Lower lobe of right lung (tissue), 2 donors: ENCODE results near the gene FAS. TPM values are rescaled to one million over a fixed set of nuclear protein-coding genes. Genes with fewer than 3 reads are reported as not detected.

ENCODE experiments used
- ATAC-seq, 2 donors: fragments of 200-7000 bp; cut with Tn5 transposase; one replicate each; pipeline ENCODE4 v1.9.1; 2020 to 2022; ENCODE audit warnings: mild to moderate bottlenecking in 2 of 2, moderate library complexity in 2 of 2
- DNase-seq: peaks from one replicate; pipeline ENCODE4 v3.0.0-alpha.2; 2020
- H3K27ac ChIP-seq: fragments of 200-600 bp; one replicate; pipeline ENCODE4 v1.8.0; 2022
- H3K27me3 ChIP-seq: fragments of 200-600 bp; one replicate; pipeline ENCODE4 v1.8.0; 2022; ENCODE audit warnings: low read depth
- H3K36me3 ChIP-seq: fragments of 200-600 bp; one replicate; pipeline ENCODE4 v1.8.0; 2022; ENCODE audit warnings: mild to moderate bottlenecking
- H3K4me1 ChIP-seq: fragments of 200-600 bp; one replicate; pipeline ENCODE4 v1.8.0; 2022
- H3K4me3 ChIP-seq: fragments of 200-600 bp; one replicate; pipeline ENCODE4 v1.8.0; 2022; ENCODE audit warnings: mild to moderate bottlenecking
- H3K9me3 ChIP-seq: fragments of 200-600 bp; one replicate; pipeline ENCODE4 v1.8.0; 2022
- intact Hi-C: fragments of 100-400 bp; cut with DNase I; formaldehyde crosslinking; loops from one replicate; pipeline ENCODE4 v1.11.0; 2022
- total RNA-seq: library from RNA; stranded (reverse); fragmentation: NEBNext Ultra II Directional; extraction: Animal tissue kit (Norgen Biotek cat#: 25700); gene quantifications from one replicate; pipeline ENCODE4 v1.2.1, GENCODE V29; 2021
- TF ChIP-seq, protein P1 (sequence below): fragments of 200-600 bp; IDR thresholded peaks from one replicate; pipeline ENCODE4 v1.8.0; 2022; ENCODE audit warnings: antibody characterized with exemption, mild to moderate bottlenecking
- donor health status: DM: no; HTN: yes; CAD: no; lungs with severe emphysema.

Gene FAS
- total RNA-seq, 1 donor from 2014 or later, result 35.7 TPM

DNA sequence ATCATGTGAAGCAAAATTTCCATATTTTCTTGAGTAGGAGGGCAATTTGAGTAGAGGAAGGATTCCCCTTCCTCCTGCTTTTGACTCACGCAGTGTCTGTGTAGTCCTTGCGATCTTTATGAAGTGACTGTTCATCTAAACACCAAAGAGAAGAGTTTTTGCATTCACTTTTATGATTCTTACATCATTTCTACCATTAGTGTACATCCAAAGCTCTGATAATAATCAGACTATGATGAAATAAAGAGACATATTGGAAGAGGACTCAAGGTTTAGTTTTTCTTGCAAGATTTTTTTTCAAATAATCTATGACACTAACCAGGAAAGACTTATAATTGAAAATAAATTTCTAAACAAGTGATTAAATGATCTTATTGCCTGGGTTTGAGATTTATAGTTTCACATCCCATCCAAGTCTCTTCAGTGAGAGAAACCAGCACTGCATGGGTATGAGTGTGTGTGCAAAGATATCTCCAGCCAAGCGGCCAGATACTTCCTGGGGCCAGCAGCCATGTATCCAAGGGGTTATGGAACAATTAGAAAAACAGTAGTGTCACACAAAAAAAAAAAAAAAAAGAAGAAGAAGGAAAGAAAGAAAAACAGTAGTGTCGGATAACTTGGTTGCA, 36.0 kb upstream of the FAS start:
- ATAC-seq, result no peak
- H3K27ac ChIP-seq, result no peak overlapping the region
- TF ChIP-seq, protein P1, sequence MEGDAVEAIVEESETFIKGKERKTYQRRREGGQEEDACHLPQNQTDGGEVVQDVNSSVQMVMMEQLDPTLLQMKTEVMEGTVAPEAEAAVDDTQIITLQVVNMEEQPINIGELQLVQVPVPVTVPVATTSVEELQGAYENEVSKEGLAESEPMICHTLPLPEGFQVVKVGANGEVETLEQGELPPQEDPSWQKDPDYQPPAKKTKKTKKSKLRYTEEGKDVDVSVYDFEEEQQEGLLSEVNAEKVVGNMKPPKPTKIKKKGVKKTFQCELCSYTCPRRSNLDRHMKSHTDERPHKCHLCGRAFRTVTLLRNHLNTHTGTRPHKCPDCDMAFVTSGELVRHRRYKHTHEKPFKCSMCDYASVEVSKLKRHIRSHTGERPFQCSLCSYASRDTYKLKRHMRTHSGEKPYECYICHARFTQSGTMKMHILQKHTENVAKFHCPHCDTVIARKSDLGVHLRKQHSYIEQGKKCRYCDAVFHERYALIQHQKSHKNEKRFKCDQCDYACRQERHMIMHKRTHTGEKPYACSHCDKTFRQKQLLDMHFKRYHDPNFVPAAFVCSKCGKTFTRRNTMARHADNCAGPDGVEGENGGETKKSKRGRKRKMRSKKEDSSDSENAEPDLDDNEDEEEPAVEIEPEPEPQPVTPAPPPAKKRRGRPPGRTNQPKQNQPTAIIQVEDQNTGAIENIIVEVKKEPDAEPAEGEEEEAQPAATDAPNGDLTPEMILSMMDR, result no peak
- H3K4me1 ChIP-seq, result peaks cover 16% of the 10 kb centered on the region
- DNase-seq, result no peak
- H3K36me3 ChIP-seq, result no peaks in the 10 kb centered on the region
- intact Hi-C loops, result no loop called here
- no peaks in the 10 kb centered on the region for H3K27me3 ChIP-seq
- no peak overlapping the region for H3K4me3 ChIP-seq
- no peaks in the 10 kb centered on the region for H3K9me3 ChIP-seq

DNA sequence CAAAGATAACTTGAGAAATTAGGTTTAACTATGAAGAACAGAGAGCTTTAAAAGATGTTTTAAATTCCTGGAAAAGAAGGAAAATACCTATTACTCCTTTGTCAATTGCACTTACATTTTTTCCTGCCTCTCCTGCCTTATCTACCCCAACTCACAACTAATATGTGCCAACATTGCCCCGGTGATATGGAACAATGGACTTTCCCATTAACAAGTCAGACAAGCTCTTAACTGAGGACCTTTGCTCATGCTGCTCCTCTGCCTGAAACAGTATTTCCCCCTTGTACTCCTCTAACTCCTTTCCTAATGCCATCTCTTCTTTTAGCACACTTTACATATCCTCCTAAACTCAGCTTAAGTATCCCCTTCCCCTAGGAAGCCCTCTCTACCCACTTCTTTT, 33.2 kb upstream of the FAS start:
- Histone ChIP-seq H3K27me3 (no peaks in the 10 kb centered on the region), H3K36me3 (no peaks in the 10 kb centered on the region), H3K4me3 (no peak overlapping the region), H3K4me1 (no peaks in the 10 kb centered on the region), H3K27ac (no peak overlapping the region), H3K9me3 (no peaks in the 10 kb centered on the region)
- intact Hi-C loops, result no loop called here
- ATAC-seq, result no peak
- TF ChIP-seq, protein P1, result no peak
- DNase-seq, result no peak

DNA sequence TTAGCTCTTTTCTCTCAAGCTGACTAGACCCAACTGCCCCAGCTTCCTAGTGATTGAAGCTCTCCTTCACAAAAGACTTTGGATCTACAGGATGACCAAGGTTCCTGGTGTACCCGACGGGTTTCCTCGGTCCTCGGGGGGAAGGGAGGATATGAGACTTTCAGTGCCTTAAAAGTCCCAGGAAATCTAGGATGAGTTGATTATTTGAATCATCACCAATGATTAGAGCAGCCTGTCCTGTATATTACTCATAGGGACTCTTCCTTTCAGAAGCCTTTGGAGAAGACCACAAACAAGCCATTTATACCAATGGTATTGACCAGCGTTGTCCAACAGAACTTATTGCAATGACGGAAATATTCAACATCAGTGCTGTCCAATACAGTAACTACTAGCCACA, 31.9 kb upstream of the FAS start:
- intact Hi-C loops, result no loop called here
- TF ChIP-seq, protein P1, result no peak
- Histone ChIP-seq H3K4me3 (no peak overlapping the region), H3K27me3 (no peaks in the 10 kb centered on the region), H3K9me3 (no peaks in the 10 kb centered on the region), H3K36me3 (no peaks in the 10 kb centered on the region), H3K27ac (no peak overlapping the region), H3K4me1 (no peaks in the 10 kb centered on the region)
- ATAC-seq (no peak), DNase-seq (no peak)

DNA sequence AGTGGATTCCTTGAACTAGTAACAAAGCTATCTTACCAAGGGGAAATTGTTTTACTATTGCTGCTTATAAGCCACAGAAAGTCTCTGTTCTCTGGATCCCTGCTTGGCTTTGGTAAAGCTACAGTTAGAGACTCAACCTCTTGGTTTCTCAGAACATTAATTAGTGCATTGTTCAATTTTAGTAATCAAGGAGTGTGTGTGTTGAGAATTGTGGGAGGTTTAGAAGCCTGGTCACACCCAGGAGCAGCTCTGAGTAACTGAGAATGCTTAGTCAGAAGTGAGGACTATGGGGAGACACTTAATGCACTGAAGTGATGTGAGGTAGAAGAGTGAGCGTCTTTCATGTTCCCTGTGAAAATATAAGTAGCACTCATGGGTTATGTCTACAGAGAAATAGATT, 29.8 kb upstream of the FAS start:
- intact Hi-C loops, result no loop called here
- H3K27ac ChIP-seq, result no peak overlapping the region
- no peaks in the 10 kb centered on the region for H3K36me3 ChIP-seq
- peak in 1 of 2 donors; percentile 29 for ATAC-seq
- H3K4me1 ChIP-seq, result peaks cover 3% of the 10 kb centered on the region
- no peak for DNase-seq
- H3K4me3 ChIP-seq, result no peak overlapping the region
- no peaks in the 10 kb centered on the region for H3K9me3 ChIP-seq
- no peaks in the 10 kb centered on the region for H3K27me3 ChIP-seq
- TF ChIP-seq, protein P1, result no peak

DNA sequence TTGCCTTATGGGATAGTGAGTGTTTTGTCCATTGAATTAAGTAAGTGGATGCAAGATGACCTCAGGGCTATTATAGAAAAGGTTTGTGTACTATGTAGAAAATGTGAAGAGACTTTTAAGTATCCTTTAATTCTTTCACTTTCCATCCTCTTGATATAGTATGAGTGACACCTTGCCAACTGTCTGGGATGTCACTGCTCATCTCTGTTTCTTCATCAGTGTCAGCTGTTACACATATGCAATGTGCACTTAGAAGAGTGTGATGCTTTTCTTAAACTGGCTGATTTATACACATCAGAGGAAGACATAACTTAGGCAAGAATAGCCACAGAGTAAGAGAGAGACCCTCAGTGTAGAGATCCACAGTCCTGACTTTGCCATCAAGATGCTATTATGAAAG, 29.3 kb upstream of the FAS start:
- Histone ChIP-seq H3K9me3 (no peaks in the 10 kb centered on the region), H3K27me3 (no peaks in the 10 kb centered on the region), H3K4me1 (peaks cover 5% of the 10 kb centered on the region), H3K36me3 (no peaks in the 10 kb centered on the region), H3K4me3 (no peak overlapping the region), H3K27ac (no peak overlapping the region)
- intact Hi-C loops, result no loop called here
- ATAC-seq (no peak), DNase-seq (no peak)
- TF ChIP-seq, protein P1, result no peak
